ENCODE results near the gene UPP1. TPM values are rescaled to one million over a fixed set of nuclear protein-coding genes. Genes with fewer than 3 reads are reported as not detected.
"Not testable (repeated sequence)": the region's sequence is repeated elsewhere in the genome, so short reads cannot be mapped to it uniquely, and the experiment has no call there.

Gene UPP1
- total RNA-seq, 1 donor: 25.9 TPM

GRCh38 chr7:48063985-48064384 is 25.1 kb upstream of the UPP1 start:
- no peak for TF ChIP-seq CTCF (IDR thresholded peaks at IDR 0.05; ENCODE audit: insufficient read depth, low read depth, low read length)
- no peak overlapping the region for H3K4me3 ChIP-seq (ENCODE audit: low read depth, low read length)
- DNase-seq (ENCODE audit: low read depth): no peak

GRCh38 chr7:48067475-48067874 is 21.6 kb upstream of the UPP1 start:
- TF ChIP-seq CTCF (IDR thresholded peaks at IDR 0.05; ENCODE audit: insufficient read depth, low read depth, low read length): no peak
- DNase-seq (ENCODE audit: low read depth): no peak
- H3K4me3 ChIP-seq (ENCODE audit: low read depth, low read length): no peak overlapping the region

GRCh38 chr7:48074204-48074654 is 14.8 kb upstream of the UPP1 start:
- TF ChIP-seq CTCF (IDR thresholded peaks at IDR 0.05; ENCODE audit: insufficient read depth, low read depth, low read length): no peak
- peak; percentile 48 for DNase-seq (ENCODE audit: low read depth)
- H3K4me3 ChIP-seq (ENCODE audit: low read depth, low read length): no peak overlapping the region

GRCh38 chr7:48077423-48077822 is 11.6 kb upstream of the UPP1 start:
- DNase-seq (ENCODE audit: low read depth): no peak
- H3K4me3 ChIP-seq (ENCODE audit: low read depth, low read length): no peak overlapping the region
- no peak for TF ChIP-seq CTCF (IDR thresholded peaks at IDR 0.05; ENCODE audit: insufficient read depth, low read depth, low read length)

GRCh38 chr7:48078470-48078869 is 10.6 kb upstream of the UPP1 start:
- H3K4me3 ChIP-seq (ENCODE audit: low read depth, low read length): no peak overlapping the region
- TF ChIP-seq CTCF (IDR thresholded peaks at IDR 0.05; ENCODE audit: insufficient read depth, low read depth, low read length): no peak
- peak; percentile 11 for DNase-seq (ENCODE audit: low read depth)

GRCh38 chr7:48082378-48082777 is 6.7 kb upstream of the UPP1 start:
- not testable (repeated sequence) for DNase-seq (ENCODE audit: low read depth); H3K4me3 ChIP-seq (ENCODE audit: low read depth, low read length)

- no peak for TF ChIP-seq CTCF (IDR thresholded peaks at IDR 0.05; ENCODE audit: insufficient read depth, low read depth, low read length)
- no peak overlapping the region for H3K4me3 ChIP-seq (ENCODE audit: low read depth, low read length)
- DNase-seq (ENCODE audit: low read depth): peak; percentile 99
Observed at GRCh38 chr7:48083114-48083830, 5.8 kb upstream of the UPP1 start.
